HepG2 (cell line): ENCODE data around the gene ZNF213. TPM values are rescaled to one million over a fixed set of nuclear protein-coding genes. Genes with fewer than 3 reads are reported as not detected.

ENCODE experiments used
- AFF4 ChIP-seq: sonication (generic); formaldehyde crosslinking; IDR thresholded peaks from 2 replicates; pipeline ENCODE4 v1.4.0; 2020; ENCODE audit warnings: missing genetic modification reagents
- ARHGAP35 ChIP-seq: sonication (generic); formaldehyde crosslinking; IDR thresholded peaks from 2 replicates; pipeline ENCODE4 v1.9.0; 2022; ENCODE audit warnings: mild to moderate bottlenecking, inconsistent platforms, moderate library complexity, missing genetic modification reagents, borderline replicate concordance
- BCL3 ChIP-seq: sonication (generic); formaldehyde crosslinking; IDR thresholded peaks from 2 replicates; pipeline ENCODE4 v1.5.1; 2020; ENCODE audit warnings: mild to moderate bottlenecking, missing genetic modification reagents, moderate library complexity
- CEBPB ChIP-seq: IDR thresholded peaks from 2 replicates; pipeline ENCODE4 v1.6.1; 2011; ENCODE audit warnings: low read depth, low read length, improper control_type of control experiment, borderline replicate concordance
- CSRNP2 ChIP-seq: sonication (generic); formaldehyde crosslinking; conservative IDR thresholded peaks from 2 replicates; pipeline ENCODE4 v1.8.0; 2022; ENCODE audit warnings: low read depth, missing genetic modification reagents
- FOSL2 ChIP-seq: sonication (generic); formaldehyde crosslinking; IDR thresholded peaks from 2 replicates; pipeline ENCODE4 v1.4.0; 2020; ENCODE audit warnings: missing genetic modification reagents
- GPN1 ChIP-seq: sonication (generic); formaldehyde crosslinking; IDR thresholded peaks from 2 replicates; pipeline ENCODE4 v1.5.1; 2020; ENCODE audit warnings: missing genetic modification reagents, borderline replicate concordance
- GTF3A ChIP-seq: sonication (generic); formaldehyde crosslinking; conservative IDR thresholded peaks from 2 replicates; pipeline ENCODE4 v1.4.0; 2020; ENCODE audit warnings: mild to moderate bottlenecking, missing genetic modification reagents
- PAF1 ChIP-seq: IDR thresholded peaks from 2 replicates; pipeline ENCODE4 v1.6.1; 2016; ENCODE audit warnings: missing genetic modification reagents, missing compliant biosample characterization
- PLSCR1 ChIP-seq: sonication (generic); formaldehyde crosslinking; IDR thresholded peaks from 2 replicates; pipeline ENCODE4 v1.5.0; 2020; ENCODE audit warnings: missing genetic modification reagents, mild to moderate bottlenecking, borderline replicate concordance
- PRPF4 ChIP-seq: fragments of 200-400 bp; formaldehyde crosslinking; IDR thresholded peaks from 2 replicates; pipeline ENCODE4 v1.6.1; 2016; ENCODE audit warnings: low read length, low read depth; ENCODE audit not compliant: poor library complexity, severe bottlenecking
- RBM22 ChIP-seq: fragments of 200-400 bp; formaldehyde crosslinking; optimal IDR thresholded peaks from 2 replicates; pipeline ENCODE3; 2017; ENCODE audit warnings: mild to moderate bottlenecking, low read length, moderate library complexity
- RFX3 ChIP-seq: IDR thresholded peaks from 2 replicates; pipeline ENCODE4 v1.6.1; 2016; ENCODE audit warnings: missing biosample characterization, missing genetic modification reagents
- RXRA ChIP-seq: sonication (generic); formaldehyde crosslinking; IDR thresholded peaks from 2 replicates; pipeline ENCODE4 v1.5.1; 2020; ENCODE audit warnings: missing genetic modification reagents
- SAP130 ChIP-seq: IDR thresholded peaks from 2 replicates; pipeline ENCODE4 v1.6.1; 2016; ENCODE audit warnings: low read depth
- SRF ChIP-seq: IDR thresholded peaks from 2 replicates; pipeline ENCODE4 v1.6.1; 2011; ENCODE audit warnings: mild to moderate bottlenecking, low read depth, low read length, moderate library complexity
- ZKSCAN5 ChIP-seq: sonication (generic); formaldehyde crosslinking; IDR thresholded peaks from 2 replicates; pipeline ENCODE4 v1.5.1; 2020; ENCODE audit warnings: mild to moderate bottlenecking, missing genetic modification reagents
- ZNF460 ChIP-seq: sonication (generic); formaldehyde crosslinking; IDR thresholded peaks from 2 replicates; pipeline ENCODE4 v1.5.1; 2020; ENCODE audit warnings: missing genetic modification reagents, mild to moderate bottlenecking, borderline replicate concordance
- ZNF549 ChIP-seq: sonication (generic); formaldehyde crosslinking; IDR thresholded peaks from 2 replicates; pipeline ENCODE4 v1.5.0; 2020; ENCODE audit warnings: missing genetic modification reagents
- polyA plus RNA-seq, 8 experiments: library from polyadenylated mRNA; depleted of rRNA in 3 of 8; stranded (reverse) in 7 of 8; unstranded in 1 of 8; fragments of >200 nt; fragmentation: Illumina TruSeq in 4 of 8; extraction: Trizol in 4 of 8; gene quantifications; 2 replicates each; pipeline versions ENCODE4 v1.2.1 to v1.2.3, GENCODE V29; 2011 to 2016; ENCODE audit warnings: low read depth in 4 of 8, missing spikeins in 1 of 8, mixed read lengths in 1 of 8; ENCODE audit not compliant: insufficient read depth in 1 of 8
- total RNA-seq, 5 experiments: library from RNA; depleted of rRNA; stranded (reverse); fragments of >200 nt; fragmentation: Illumina TruSeq; extraction: Trizol; gene quantifications; 2 replicates each; pipeline ENCODE4 v1.2.3, GENCODE V29; 2016; ENCODE audit warnings: low read depth in 1 of 5

Gene ZNF213
- total and polyA plus RNA-seq, 2 of the 13 experiments (the other 11 are each of a cell fraction or from before 2014, with no cell fraction given) = 0.59 to 0.97 TPM

GRCh38 chr16:3157229-3158025 lies 22.6 kb downstream of the ZNF213 start (continued):
- TF ChIP-seq PLSCR1 (CRISPR knock-in tag) = no peak
- peak; percentile 35 for TF ChIP-seq PRPF4
- TF ChIP-seq CEBPB = no peak
- no peak for TF ChIP-seq ARHGAP35 (CRISPR knock-in tag)
- peak; percentile 77 for TF ChIP-seq RBM22
- TF ChIP-seq SAP130 (CRISPR knock-in tag) = peak; percentile 42; the same call in 1 of the 2 replicates
- TF ChIP-seq CSRNP2 (CRISPR knock-in tag) = no peak
- no peak for TF ChIP-seq SRF
- no peak for TF ChIP-seq AFF4 (CRISPR knock-in tag)
- TF ChIP-seq GPN1 (CRISPR knock-in tag) = no peak
- TF ChIP-seq ZNF549 (CRISPR knock-in tag) = no peak
- TF ChIP-seq PAF1 (CRISPR knock-in tag) = no peak
- no peak for TF ChIP-seq FOSL2 (CRISPR knock-in tag)
- TF ChIP-seq ZNF460 (CRISPR knock-in tag) = no peak
- no peak for TF ChIP-seq GTF3A (CRISPR knock-in tag)
- peak; percentile 77; the same call in 1 of the 2 replicates for TF ChIP-seq BCL3 (CRISPR knock-in tag)
- TF ChIP-seq RFX3 = no peak
- no peak for TF ChIP-seq RXRA (CRISPR knock-in tag)
- no peak for TF ChIP-seq ZKSCAN5
